PC-9 (cell line): Measurements from ENCODE around the gene ZER1. TPM values are rescaled to one million over a fixed set of nuclear protein-coding genes. Genes with fewer than 3 reads are reported as not detected.

Experiments used
- BruUV-seq: library from RNA; stranded (reverse); fragments of 400-500 nt; replicated peaks from 2 replicates; lab custom pipeline; 2021; lab: Mats Ljungman, UMichigan
- CTCF ChIA-PET: fragments of 300-600 bp; sonication (Branson Sonifier 250); formaldehyde crosslinking; loops from one replicate; lab custom pipeline; 2022; ENCODE audit warnings: antibody characterized with exemption; lab: Charles Lee
- POLR2A ChIA-PET: fragments of 300-600 bp; sonication (Branson Sonifier 250); formaldehyde crosslinking; loops from one replicate; lab custom pipeline; 2022; ENCODE audit warnings: antibody characterized with exemption; ENCODE audit not compliant: unreplicated experiment; lab: Charles Lee
- DNase-seq, 2 experiments: peaks; one replicate each; pipeline versions ENCODE4 v3.0.0 to v3.0.0-alpha.2; 2015 to 2022; ENCODE audit warnings: mixed read lengths in 1 of 2
- H2AFZ ChIP-seq: fragments of 200-600 bp; sonication (generic); 2 replicates; pipeline ENCODE4 v1.8.1; 2017; ENCODE audit warnings: antibody characterized with exemption
- H3F3A ChIP-seq: fragments of 200-600 bp; sonication (generic); 2 replicates; pipeline ENCODE4 v1.8.1; 2017; ENCODE audit warnings: antibody characterized with exemption, mild to moderate bottlenecking, low read depth; ENCODE audit not compliant: insufficient read depth
- H3K27ac ChIP-seq: fragments of 200-600 bp; sonication (generic); 2 replicates; pipeline ENCODE4 v1.6.1; 2016; ENCODE audit warnings: mixed run types
- H3K27me3 ChIP-seq: fragments of 200-600 bp; sonication (generic); 2 replicates; pipeline ENCODE4 v1.6.1; 2016; ENCODE audit warnings: low read depth, mixed run types; ENCODE audit not compliant: insufficient read depth
- H3K36me3 ChIP-seq: fragments of 200-600 bp; sonication (generic); 2 replicates; pipeline ENCODE4 v1.6.1; 2016; ENCODE audit warnings: low read depth, mixed run types
- H3K4me1 ChIP-seq: fragments of 200-600 bp; sonication (generic); replicated peaks from 2 replicates; pipeline ENCODE4 v1.6.1; 2016; ENCODE audit warnings: mixed run types; ENCODE audit not compliant: insufficient read depth
- H3K4me2 ChIP-seq: fragments of 200-600 bp; sonication (generic); 2 replicates; pipeline ENCODE4 v1.6.1; 2017; ENCODE audit warnings: mixed run types
- H3K4me3 ChIP-seq: fragments of 200-600 bp; sonication (generic); 2 replicates; pipeline ENCODE4 v1.6.1; 2016; ENCODE audit warnings: mixed run types
- H3K79me2 ChIP-seq: fragments of 200-600 bp; sonication (generic); 2 replicates; pipeline ENCODE4 v1.6.1; 2017; ENCODE audit warnings: low read depth, mixed run types
- H3K9me2 ChIP-seq: fragments of 200-600 bp; sonication (generic); 2 replicates; pipeline ENCODE4 v1.8.1; 2017; ENCODE audit warnings: mild to moderate bottlenecking; ENCODE audit not compliant: insufficient read depth
- H3K9me3 ChIP-seq: fragments of 200-600 bp; sonication (generic); 2 replicates; pipeline ENCODE4 v1.8.1; 2016; ENCODE audit warnings: low read depth; ENCODE audit not compliant: insufficient read depth
- H4K20me1 ChIP-seq: fragments of 200-600 bp; sonication (generic); 2 replicates; pipeline ENCODE4 v1.8.1; 2017; ENCODE audit not compliant: insufficient read depth
- CTCF ChIP-seq: fragments of 200-600 bp; sonication (generic); conservative IDR thresholded peaks from 2 replicates; pipeline ENCODE4 v1.6.1; 2017; ENCODE audit warnings: mixed run types, antibody characterized with exemption, mild to moderate bottlenecking, moderate library complexity
- EZH2 ChIP-seq: fragments of 200-600 bp; sonication (generic); IDR thresholded peaks from 2 replicates; pipeline ENCODE4 v1.8.0; 2017; ENCODE audit warnings: antibody characterized with exemption, low read depth
- intact Hi-C: fragments of 100-400 bp; cut with micrococcal nuclease; formaldehyde crosslinking; loops from one replicate; pipeline ENCODE4 v1.10.0; 2022; ENCODE audit not compliant: unreplicated experiment
- total RNA-seq: library from RNA; stranded (reverse); gene quantifications from 2 replicates; pipeline ENCODE4 v1.2.3, GENCODE V29; 2021

Gene ZER1
- total RNA-seq, 1 experiment from 2014 or later: 65.2 TPM

- H3K36me3 ChIP-seq: no peaks in the 10 kb centered on the region
- no peak for TF ChIP-seq CTCF
- no peak for TF ChIP-seq EZH2
- no peaks in the 10 kb centered on the region for H3K79me2 ChIP-seq
- H3K9me2 ChIP-seq: no peaks in the 10 kb centered on the region
- H3K4me2 ChIP-seq: no peak overlapping the region
- no peaks in the 10 kb centered on the region for H3K27me3 ChIP-seq
- H2AFZ ChIP-seq: no peak overlapping the region
- DNase-seq: no peak
- H3K4me3 ChIP-seq: no peak overlapping the region
- H4K20me1 ChIP-seq: no peaks in the 10 kb centered on the region
- intact Hi-C loops: no loop called here
- H3K27ac ChIP-seq: no peak overlapping the region
- CTCF ChIA-PET: interaction anchor here (0.8 kb wide), 1 partner anchor 131 kb away, joined by 10 read pairs; no protein-coding TSS in a partner anchor
- BruUV-seq: no TSS peak
- peaks cover 4% of the 10 kb centered on the region; the same call in 1 of the 2 replicates for H3K4me1 ChIP-seq
- POLR2A ChIA-PET: interaction anchor here (0.6 kb wide), 1 partner anchor 23 kb away, joined by 3 read pairs; no protein-coding TSS in a partner anchor
- no peaks in the 10 kb centered on the region for H3K9me3 ChIP-seq
- H3F3A ChIP-seq: no peaks in the 10 kb centered on the region
These were observed 56.9 kb downstream of the ZER1 start for GRCh38 chr9:128714586-128715435.

DNA sequence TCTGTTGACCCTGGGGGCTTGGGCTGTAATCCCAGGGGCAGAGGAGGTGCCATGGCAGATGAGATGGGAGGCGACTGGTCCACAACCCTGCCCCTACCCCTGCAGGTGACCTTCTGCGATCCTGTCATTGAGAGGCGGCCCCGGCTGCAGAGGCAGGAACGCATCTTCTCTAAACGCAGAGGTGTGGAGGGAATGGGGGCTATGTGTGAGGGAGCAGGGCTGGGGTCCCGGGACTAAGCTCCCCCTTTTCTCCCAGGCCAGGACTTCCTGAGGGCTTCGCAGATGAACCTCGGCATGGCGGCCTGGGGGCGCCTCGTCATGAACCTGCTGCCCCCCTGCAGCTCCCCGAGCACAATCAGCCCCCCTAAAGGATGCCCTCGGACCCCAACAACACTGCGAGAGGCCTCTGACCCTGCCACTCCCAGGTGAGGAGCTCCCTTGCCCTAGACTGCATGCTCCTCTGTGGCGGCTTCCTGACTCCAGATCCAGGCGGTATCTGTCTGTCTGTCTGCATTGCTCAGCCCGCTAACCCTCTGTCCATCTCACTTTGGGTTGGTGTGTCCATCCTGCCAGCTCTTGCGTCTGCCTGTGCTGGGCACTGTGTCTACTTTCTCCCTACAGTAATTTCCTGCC, 57.7 kb downstream of the ZER1 start:
- DNase-seq: no peak
- no peaks in the 10 kb centered on the region for H4K20me1 ChIP-seq
- no peak overlapping the region for H3K27ac ChIP-seq
- intact Hi-C loops: no loop called here
- BruUV-seq: no TSS peak
- no peak overlapping the region for H3K4me3 ChIP-seq
- TF ChIP-seq CTCF (no peak), EZH2 (no peak)
- H2AFZ ChIP-seq: no peak overlapping the region
- no peaks in the 10 kb centered on the region for H3K27me3 ChIP-seq
- H3F3A ChIP-seq: no peaks in the 10 kb centered on the region
- H3K9me3 ChIP-seq: no peaks in the 10 kb centered on the region
- ChIA-PET POLR2A (no interaction called here), CTCF (no interaction called here)
- no peak overlapping the region for H3K4me2 ChIP-seq
- H3K36me3 ChIP-seq: no peaks in the 10 kb centered on the region
- H3K4me1 ChIP-seq: peaks cover 4% of the 10 kb centered on the region; the same call in 1 of the 2 replicates
- H3K79me2 ChIP-seq: no peaks in the 10 kb centered on the region
- no peaks in the 10 kb centered on the region for H3K9me2 ChIP-seq

DNA sequence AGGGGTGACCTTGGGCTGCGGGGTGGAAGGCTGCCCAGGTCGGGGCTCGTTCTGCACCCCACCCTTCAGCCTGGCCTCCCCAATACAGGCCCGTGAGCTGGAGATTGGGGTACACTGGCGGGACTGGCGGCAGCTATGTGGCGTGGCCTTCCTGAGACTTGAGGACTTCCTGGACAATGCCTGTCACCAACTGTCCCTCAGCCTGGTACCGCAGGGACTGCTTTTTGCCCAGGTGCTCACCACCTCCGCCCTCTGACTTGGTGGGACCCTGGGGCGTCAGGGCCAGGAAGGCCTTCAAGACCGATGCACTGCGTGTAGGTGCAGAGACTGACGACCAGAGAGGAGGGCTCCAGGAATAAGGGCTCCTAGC, 58.3 kb downstream of the ZER1 start:
- POLR2A ChIA-PET: no interaction called here
- Histone ChIP-seq H3K9me3 (no peaks in the 10 kb centered on the region), H3F3A (no peaks in the 10 kb centered on the region), H3K4me1 (peaks cover 4% of the 10 kb centered on the region; the same call in 1 of the 2 replicates), H3K4me2 (no peak overlapping the region), H3K27ac (no peak overlapping the region), H3K79me2 (no peaks in the 10 kb centered on the region), H3K4me3 (no peak overlapping the region), H2AFZ (no peak overlapping the region), H3K36me3 (no peaks in the 10 kb centered on the region), H4K20me1 (no peaks in the 10 kb centered on the region), H3K9me2 (no peaks in the 10 kb centered on the region), H3K27me3 (no peaks in the 10 kb centered on the region)
- BruUV-seq: no TSS peak
- no peak for DNase-seq
- CTCF ChIA-PET: no interaction called here
- no peak for TF ChIP-seq EZH2
- no peak for TF ChIP-seq CTCF
- intact Hi-C loops: no loop called here
